ENCODE data around the gene TPK1. TPM values are rescaled to one million over a fixed set of nuclear protein-coding genes. Genes with fewer than 3 reads are reported as not detected.
"Not testable (repeated sequence)": the region's sequence is repeated elsewhere in the genome, so short reads cannot be mapped to it uniquely, and the experiment has no call there.

TPK1 gene
- total and polyA plus RNA-seq, 3 donors from 2014 or later = 10.9 to 17.2 (median 12.6) TPM

GRCh38 chr7:144784943-144785342, 50.9 kb downstream of the TPK1 start:
- H3K9me3 ChIP-seq = no peaks in the 10 kb centered on the region
- H3K36me3 ChIP-seq (ENCODE audit: low read depth, missing control alignments) = no peaks in the 10 kb centered on the region
- H3K4me3 ChIP-seq = no peak overlapping the region
- WGBS, 2 donors = 77 to 86% methylated on average over 3 of the region's 3 CpGs
- no peaks in the 10 kb centered on the region for H3K27me3 ChIP-seq
- intact Hi-C loops (cut with DNase I; ENCODE audit: low total_unique reads) = no loop called here
- TF ChIP-seq POLR2A (IDR thresholded peaks at IDR 0.05) (no peak), CTCF (IDR thresholded peaks at IDR 0.05) (no peak)
- H3K27ac ChIP-seq = no peak overlapping the region
- no peaks in the 10 kb centered on the region for H3K4me1 ChIP-seq
- DNase-seq = no peak

- WGBS, 2 donors = 91 to 92% methylated on average over 2 of the region's 2 CpGs
Measured at GRCh38 chr7:144784441-144784840, 51.4 kb downstream of the TPK1 start.

GRCh38 chr7:144782883-144783282, 53.0 kb downstream of the TPK1 start:
- WGBS, 2 donors = 0 to 72% methylated on average over 1 of the region's 1 CpG
- no peaks in the 10 kb centered on the region for H3K36me3 ChIP-seq (ENCODE audit: low read depth, missing control alignments)

More at GRCh38 chr7:144784441-144784840, 51.4 kb downstream of the TPK1 start:
- Histone ChIP-seq H3K9me3 (no peaks in the 10 kb centered on the region), H3K4me3 (no peak overlapping the region), H3K4me1 (no peaks in the 10 kb centered on the region), H3K27ac (no peak overlapping the region), H3K27me3 (no peaks in the 10 kb centered on the region), H3K36me3 (ENCODE audit: low read depth, missing control alignments) (no peaks in the 10 kb centered on the region)
- intact Hi-C loops (cut with DNase I; ENCODE audit: low total_unique reads) = no loop called here
- no peak for DNase-seq
- no peak for TF ChIP-seq CTCF (IDR thresholded peaks at IDR 0.05)

GRCh38 chr7:144780071-144780608, 55.7 kb downstream of the TPK1 start:
- H3K9me3 ChIP-seq = no peaks in the 10 kb centered on the region
- no peak for DNase-seq
- H3K27me3 ChIP-seq = no peaks in the 10 kb centered on the region
- WGBS, 2 donors = 93 to 95% methylated on average over 4 of the region's 4 CpGs
- no peak overlapping the region for H3K4me3 ChIP-seq
- no peak overlapping the region for H3K27ac ChIP-seq
- no peaks in the 10 kb centered on the region for H3K36me3 ChIP-seq (ENCODE audit: low read depth, missing control alignments)
- TF ChIP-seq POLR2A (IDR thresholded peaks at IDR 0.05) (no peak), CTCF (IDR thresholded peaks at IDR 0.05) (no peak)
- intact Hi-C loops (cut with DNase I; ENCODE audit: low total_unique reads) = no loop called here
- H3K4me1 ChIP-seq = no peaks in the 10 kb centered on the region

More at GRCh38 chr7:144782883-144783282, 53.0 kb downstream of the TPK1 start:
- Histone ChIP-seq H3K4me3 (no peak overlapping the region), H3K27ac (no peak overlapping the region), H3K27me3 (no peaks in the 10 kb centered on the region), H3K4me1 (no peaks in the 10 kb centered on the region), H3K9me3 (no peaks in the 10 kb centered on the region)
- DNase-seq = no peak
- intact Hi-C loops (cut with DNase I; ENCODE audit: low total_unique reads) = no loop called here
- TF ChIP-seq CTCF (IDR thresholded peaks at IDR 0.05) = no peak
- no peak for TF ChIP-seq POLR2A (IDR thresholded peaks at IDR 0.05)

GRCh38 chr7:144777889-144778288, 58.0 kb downstream of the TPK1 start:
- intact Hi-C loops (cut with DNase I; ENCODE audit: low total_unique reads); H3K27ac ChIP-seq; H3K36me3 ChIP-seq (ENCODE audit: low read depth, missing control alignments); H3K9me3 ChIP-seq; H3K4me1 ChIP-seq; DNase-seq; H3K27me3 ChIP-seq; H3K4me3 ChIP-seq: not testable (repeated sequence)
- 88 to 89% methylated on average over 3 of the region's 3 CpGs for WGBS, 2 donors
